Adipocyte (in vitro differentiated cells): ENCODE measurements around the gene PPM1F.
"Not testable (repeated sequence)": the region's sequence is repeated elsewhere in the genome, so short reads cannot be mapped to it uniquely, and the experiment has no call there.

Experiments used
- DNase-seq: peaks from one replicate; pipeline ENCODE4 v3.0.0-alpha.2; 2015; ENCODE audit warnings: low read depth
- H3K27me3 ChIP-seq: replicated peaks from 2 replicates; pipeline ENCODE4 v1.7.0; 2013; ENCODE audit warnings: mild to moderate bottlenecking, low read length, moderate library complexity; ENCODE audit not compliant: control insufficient read depth, insufficient read depth
- H3K36me3 ChIP-seq: 2 replicates; pipeline ENCODE4 v1.7.0; 2013; ENCODE audit warnings: low read length, mild to moderate bottlenecking, moderate library complexity; ENCODE audit not compliant: control insufficient read depth, insufficient read depth, severe bottlenecking
- H3K4me1 ChIP-seq: 2 replicates; pipeline ENCODE4 v1.7.0; 2013; ENCODE audit warnings: mild to moderate bottlenecking, low read length, moderate library complexity; ENCODE audit not compliant: control insufficient read depth, insufficient read depth
- H3K4me3 ChIP-seq: 2 replicates; pipeline ENCODE4 v1.7.0; 2013; ENCODE audit warnings: mild to moderate bottlenecking, low read length, moderate library complexity
- H3K9ac ChIP-seq: 2 replicates; pipeline ENCODE4 v1.7.0; 2013; ENCODE audit warnings: mild to moderate bottlenecking, low read length, moderate library complexity
- H3K9me3 ChIP-seq: 2 replicates; pipeline ENCODE4 v1.7.0; 2013; ENCODE audit warnings: mild to moderate bottlenecking, low read length, moderate library complexity; ENCODE audit not compliant: control insufficient read depth

PPM1F gene

DNA sequence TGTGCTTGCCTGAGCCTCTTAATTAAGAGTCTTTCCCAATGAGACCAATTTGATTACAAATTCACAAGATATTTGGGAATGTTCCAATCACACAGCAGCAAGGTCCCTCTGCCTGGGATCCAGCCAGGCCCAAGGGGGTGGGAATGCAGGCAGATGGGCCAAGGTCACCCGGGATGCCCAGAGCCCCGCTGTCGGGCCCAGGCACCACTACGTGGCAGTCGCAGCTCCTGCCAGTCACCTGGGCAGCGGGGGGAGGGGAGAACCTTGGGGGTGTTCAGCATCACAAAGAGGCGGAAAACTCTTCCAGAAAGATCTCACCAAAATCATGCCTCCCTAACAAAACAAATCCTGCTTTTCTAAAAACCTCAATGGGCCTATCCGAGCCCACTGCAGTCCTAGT, 30.9 kb downstream of the PPM1F start:
- peak; percentile 6 for DNase-seq
- H3K9me3 ChIP-seq = no peaks in the 10 kb centered on the region
- H3K4me1 ChIP-seq = peaks cover 3% of the 10 kb centered on the region
- peaks cover 11% of the 10 kb centered on the region for H3K36me3 ChIP-seq
- H3K9ac ChIP-seq = no peak overlapping the region
- no peak overlapping the region for H3K4me3 ChIP-seq
- H3K27me3 ChIP-seq = no peaks in the 10 kb centered on the region

DNA sequence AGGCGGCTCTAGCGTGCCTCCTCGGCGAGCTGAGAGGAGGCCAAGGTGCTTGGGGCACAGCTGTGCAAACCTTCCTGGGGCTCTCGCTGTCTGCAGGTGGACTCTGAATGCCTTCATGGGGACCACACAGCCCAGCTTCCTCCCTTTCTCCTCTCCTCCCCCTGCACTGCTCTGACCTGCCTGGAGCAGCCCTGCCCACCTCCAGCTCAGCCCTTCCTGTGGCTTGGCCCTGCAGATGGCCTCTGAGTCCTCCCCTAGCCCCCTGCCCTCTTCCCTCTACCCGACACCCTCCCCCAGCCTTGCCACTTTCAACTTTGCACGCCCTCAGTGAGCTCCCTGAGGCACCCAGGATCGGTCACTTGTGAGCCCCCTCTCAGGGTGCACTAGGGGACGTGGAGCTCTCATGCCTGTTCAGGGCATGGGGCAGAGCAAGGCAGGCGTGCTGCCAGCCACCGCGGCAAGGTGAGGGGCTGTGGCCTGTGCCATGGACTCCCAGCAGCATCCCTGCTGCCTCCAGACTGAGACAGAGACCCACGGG, 31.4 kb downstream of the PPM1F start:
- no peak for DNase-seq

DNA sequence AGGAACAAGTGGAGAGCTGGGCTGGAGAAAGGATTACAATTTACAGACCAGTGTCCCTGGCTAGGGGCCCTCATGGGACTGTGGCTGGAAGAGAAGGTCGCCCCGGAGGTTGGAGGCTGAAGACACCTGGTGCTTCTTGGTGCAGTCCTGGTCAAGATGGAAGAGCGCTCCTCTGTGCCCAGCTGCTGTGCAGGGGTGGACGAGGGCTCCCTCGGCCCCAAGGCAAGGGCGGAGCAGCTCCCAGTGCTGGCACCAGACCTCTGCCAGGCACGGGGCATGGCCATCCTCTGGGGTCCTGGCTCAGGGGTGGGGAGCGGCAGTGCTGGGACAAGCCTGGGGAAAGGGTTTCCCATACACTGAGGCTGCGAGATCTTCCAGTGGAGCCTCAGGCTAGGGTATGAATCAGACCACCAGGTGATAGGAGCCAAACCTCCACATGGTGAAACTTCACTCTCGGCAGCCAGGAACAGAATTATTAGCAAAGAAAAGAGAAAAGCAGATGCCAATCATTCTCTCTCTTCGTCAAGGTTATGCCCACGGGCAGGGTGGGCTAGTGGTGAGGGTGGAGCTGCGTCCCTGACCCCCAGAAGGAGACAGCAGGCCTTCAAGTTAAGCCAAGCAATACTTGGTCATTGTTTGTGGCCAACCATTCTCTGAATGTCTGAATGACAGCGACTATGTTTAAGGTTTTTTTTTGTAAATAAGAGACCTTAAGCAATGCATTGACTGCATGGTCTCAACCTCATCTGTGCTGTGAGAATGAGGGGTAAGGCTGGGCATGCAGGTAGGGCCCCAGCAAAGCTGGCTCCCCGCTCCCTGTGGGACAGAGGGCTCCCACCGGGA, 32.1 kb downstream of the PPM1F start:
- Histone ChIP-seq H3K4me1 (peaks cover 3% of the 10 kb centered on the region), H3K9me3 (no peaks in the 10 kb centered on the region), H3K9ac (no peak overlapping the region), H3K36me3 (peaks cover 7% of the 10 kb centered on the region), H3K4me3 (no peak overlapping the region), H3K27me3 (no peaks in the 10 kb centered on the region)
- no peak for DNase-seq

More for the DNA sequence above, 31.4 kb downstream of the PPM1F start:
- H3K36me3 ChIP-seq = peaks cover 7% of the 10 kb centered on the region
- H3K9ac ChIP-seq = no peak overlapping the region
- no peaks in the 10 kb centered on the region for H3K27me3 ChIP-seq
- H3K4me1 ChIP-seq = peaks cover 3% of the 10 kb centered on the region
- H3K9me3 ChIP-seq = no peaks in the 10 kb centered on the region
- H3K4me3 ChIP-seq = no peak overlapping the region

DNA sequence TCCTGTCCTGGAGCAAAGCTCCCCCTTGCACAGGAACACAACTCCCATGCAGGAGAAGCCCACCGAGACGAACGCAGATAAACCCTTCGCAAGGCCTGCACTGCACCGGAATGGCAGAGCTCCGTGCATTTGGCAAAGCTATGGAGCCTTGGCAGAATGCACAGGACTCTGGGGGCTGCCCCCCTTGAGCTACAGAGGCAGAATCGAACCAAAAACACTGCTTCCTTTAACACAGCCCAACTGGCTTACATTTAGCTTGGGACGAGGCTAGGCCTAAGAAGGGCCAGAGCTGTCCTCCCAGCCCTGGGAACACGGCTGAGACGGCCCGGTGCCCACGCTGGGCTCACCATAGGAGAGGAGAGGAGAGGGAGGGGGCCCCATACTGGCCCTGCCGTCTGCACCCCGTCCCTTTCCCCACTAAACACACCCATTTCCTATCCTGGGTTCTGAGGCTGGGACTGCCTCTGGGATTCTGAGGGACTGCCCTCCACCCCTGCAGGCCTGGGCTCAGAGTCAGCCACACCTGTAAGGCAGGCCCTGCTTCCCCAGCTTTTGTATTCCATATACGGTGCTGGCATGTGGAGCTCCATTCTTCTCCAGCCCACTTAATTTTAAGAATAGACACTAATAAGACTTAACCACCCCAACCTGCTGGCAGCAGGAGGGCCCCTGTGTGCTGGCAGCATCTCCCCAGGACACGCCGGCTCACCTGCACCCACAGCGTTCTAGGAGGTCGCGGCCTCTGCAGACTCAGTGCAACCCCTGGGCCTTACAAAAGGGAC, 32.9 kb downstream of the PPM1F start:
- no peak for DNase-seq
- H3K36me3 ChIP-seq = peaks cover 4% of the 10 kb centered on the region
- no peaks in the 10 kb centered on the region for H3K27me3 ChIP-seq
- H3K4me1 ChIP-seq = peaks cover 3% of the 10 kb centered on the region
- H3K9ac ChIP-seq = no peak overlapping the region
- H3K9me3 ChIP-seq = no peaks in the 10 kb centered on the region
- H3K4me3 ChIP-seq = no peak overlapping the region

DNA sequence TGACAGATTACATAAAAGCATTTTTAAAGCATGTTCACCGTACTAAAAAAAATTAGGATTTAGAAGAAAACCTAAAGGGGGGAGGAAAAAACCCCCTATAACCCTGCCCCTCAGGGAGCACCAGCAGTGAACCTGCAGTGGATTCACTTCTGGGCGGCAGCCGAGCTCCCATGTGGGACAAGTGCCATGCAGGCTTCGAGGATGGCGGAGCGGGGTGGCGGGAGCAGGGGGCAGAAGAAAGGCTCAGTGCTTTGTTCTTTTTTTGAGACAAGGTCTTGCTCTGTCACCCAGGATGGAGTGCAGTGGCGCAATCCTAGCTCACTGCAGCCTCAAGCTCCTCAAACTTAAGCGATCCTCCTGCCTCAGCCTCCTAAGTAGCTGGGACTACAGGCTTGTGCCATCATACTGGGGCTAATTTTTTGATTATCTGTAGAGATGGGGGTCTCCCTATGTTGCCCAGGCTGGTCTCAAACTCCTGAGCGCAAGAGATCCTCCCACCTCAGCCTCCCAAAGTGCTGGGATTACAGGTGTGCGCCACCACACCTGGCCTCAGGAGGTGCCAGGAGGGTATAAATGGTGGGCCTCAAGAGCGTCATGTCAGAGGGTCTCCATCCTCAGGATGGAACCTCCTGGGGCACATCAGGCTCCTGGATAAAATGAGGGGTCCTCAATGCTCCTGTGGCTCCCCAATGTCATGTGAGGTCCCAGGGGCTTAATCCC, 34.0 kb downstream of the PPM1F start:
- peaks cover 4% of the 10 kb centered on the region for H3K36me3 ChIP-seq
- H3K27me3 ChIP-seq = no peaks in the 10 kb centered on the region
- H3K9me3 ChIP-seq = no peaks in the 10 kb centered on the region
- H3K4me1 ChIP-seq = peaks cover 3% of the 10 kb centered on the region
- H3K9ac ChIP-seq = no peak overlapping the region
- no peak for DNase-seq
- no peak overlapping the region for H3K4me3 ChIP-seq

DNA sequence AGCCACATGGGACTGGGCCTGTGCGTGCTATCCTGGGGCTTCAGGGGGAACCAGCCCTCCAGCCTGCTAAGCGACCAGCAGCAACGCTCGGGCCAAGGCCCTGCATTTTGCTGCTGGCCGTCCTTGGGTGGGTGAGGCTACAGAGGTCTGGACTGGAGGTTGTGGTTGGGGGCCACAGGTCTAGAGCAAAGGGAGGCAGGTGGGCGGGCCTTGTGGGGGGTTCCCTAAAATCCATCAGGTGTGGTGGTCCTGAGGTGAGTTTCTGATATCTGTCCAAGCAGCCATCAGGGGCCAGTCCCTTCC, 34.7 kb downstream of the PPM1F start:
- Histone ChIP-seq H3K9ac (no peak overlapping the region), H3K9me3 (no peaks in the 10 kb centered on the region)

DNA sequence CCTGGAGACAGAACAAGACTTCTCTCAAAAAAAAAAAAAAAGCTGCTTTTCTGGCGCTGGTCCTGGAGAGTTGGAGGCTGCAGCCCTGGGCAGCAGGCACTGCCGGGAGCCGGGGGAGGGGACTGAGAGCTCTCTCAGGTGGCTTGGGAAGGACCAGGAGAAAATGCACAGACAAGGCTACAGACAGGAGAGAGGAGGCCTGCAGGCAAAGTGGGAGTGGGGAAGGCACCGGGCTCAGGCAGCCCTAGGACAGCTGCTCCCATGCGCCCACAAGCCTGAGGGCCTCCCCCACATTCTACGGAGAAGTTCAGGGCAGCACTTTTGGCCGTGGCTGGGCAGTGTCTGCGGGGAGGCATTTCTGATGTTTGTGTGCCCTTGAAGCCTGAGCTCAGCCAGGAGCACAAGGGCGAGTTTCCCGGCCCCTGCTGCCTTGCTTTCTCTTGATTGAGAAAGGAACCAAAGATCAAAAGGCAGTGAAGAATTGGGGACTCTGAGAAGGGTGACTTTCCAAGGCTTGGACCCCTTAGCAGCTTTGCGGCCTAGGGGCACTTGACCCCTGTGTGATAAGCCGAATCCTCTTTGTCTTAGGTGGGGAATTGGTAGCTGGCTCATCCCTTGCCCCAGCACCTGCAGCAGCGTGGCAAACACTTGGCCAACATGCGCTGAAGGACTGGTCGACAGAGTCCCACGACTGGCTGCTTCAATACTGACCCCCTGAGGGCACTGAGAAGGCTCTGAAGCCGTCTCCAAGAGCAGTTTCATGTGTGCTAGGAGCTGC, 35.3 kb downstream of the PPM1F start:
- Histone ChIP-seq H3K36me3 (peaks cover 4% of the 10 kb centered on the region), H3K4me1 (peaks cover 3% of the 10 kb centered on the region), H3K4me3 (no peak overlapping the region), H3K9ac (no peak overlapping the region), H3K9me3 (no peaks in the 10 kb centered on the region), H3K27me3 (no peaks in the 10 kb centered on the region)
- DNase-seq = peak; percentile 3

More for the DNA sequence above, 34.7 kb downstream of the PPM1F start:
- H3K4me1 ChIP-seq = peaks cover 3% of the 10 kb centered on the region
- no peak for DNase-seq
- H3K36me3 ChIP-seq = peaks cover 4% of the 10 kb centered on the region
- H3K27me3 ChIP-seq = no peaks in the 10 kb centered on the region
- no peak overlapping the region for H3K4me3 ChIP-seq

DNA sequence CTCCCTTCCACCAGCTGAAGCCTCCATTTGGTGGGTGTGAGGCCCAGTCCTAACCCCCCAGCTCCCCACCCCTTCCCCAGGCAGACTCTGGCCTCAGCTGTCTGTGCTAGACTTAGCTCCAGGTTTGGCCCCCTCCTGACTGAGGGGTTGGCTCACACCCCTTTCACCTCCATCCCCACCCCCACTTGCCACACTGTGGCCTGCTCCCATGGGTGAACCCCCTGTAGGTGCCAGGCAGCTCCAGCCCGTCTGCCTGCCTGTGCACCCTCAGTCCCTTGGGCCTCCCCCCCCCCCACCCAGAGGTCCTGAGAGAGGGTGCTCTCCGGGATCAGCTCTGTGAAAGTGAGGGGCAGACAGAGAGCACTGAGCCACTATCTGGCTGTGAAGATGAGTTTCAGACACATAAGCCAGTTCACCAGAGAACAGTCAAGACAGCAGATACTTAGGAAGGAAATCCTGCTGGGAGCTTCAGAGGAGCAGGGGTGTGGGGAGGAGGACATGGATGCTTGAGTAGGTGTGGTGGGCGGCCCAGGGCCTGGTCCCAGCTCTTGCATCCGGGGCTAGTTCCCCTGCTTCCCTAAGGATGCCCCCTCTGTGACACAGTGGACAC, 36.2 kb downstream of the PPM1F start:
- no peak overlapping the region for H3K9ac ChIP-seq
- no peaks in the 10 kb centered on the region for H3K27me3 ChIP-seq
- H3K4me1 ChIP-seq = peaks cover under 1% of the 10 kb centered on the region
- H3K4me3 ChIP-seq = no peak overlapping the region
- no peaks in the 10 kb centered on the region for H3K9me3 ChIP-seq
- DNase-seq = no peak
- H3K36me3 ChIP-seq = peaks cover 4% of the 10 kb centered on the region

DNA sequence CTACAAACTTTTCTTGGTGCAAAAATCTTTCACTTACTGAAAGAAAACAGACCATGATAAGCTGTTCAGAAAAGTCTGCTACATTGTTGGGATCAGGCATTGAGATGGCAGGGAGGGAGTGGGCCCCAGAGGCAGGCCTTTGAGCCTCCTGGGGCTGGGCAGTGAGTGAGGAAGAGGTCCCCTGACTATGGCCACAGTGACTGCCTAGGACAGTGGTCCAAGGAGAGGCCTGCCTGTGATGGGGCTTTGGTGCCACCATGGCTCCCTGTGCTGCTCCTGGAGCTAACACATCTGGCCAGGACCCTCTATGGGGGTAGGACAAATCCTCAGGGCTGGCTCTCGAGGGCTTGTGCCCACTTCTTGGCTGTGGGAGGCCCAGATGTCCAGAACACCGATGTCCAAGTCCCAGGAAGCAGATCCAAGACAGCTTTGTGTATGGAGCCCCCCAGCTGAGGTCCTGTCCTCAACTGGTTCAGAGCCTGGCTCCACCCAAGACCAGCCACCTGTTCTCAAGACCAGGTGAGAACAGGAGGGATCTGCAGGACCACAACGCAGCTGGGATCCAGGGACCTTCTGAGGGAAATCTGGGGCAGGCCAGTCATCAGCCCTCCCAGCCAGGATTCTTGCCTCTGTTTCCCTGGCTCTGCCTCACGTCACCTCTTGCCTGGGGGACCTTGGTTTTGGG, 36.9 kb downstream of the PPM1F start:
- Histone ChIP-seq H3K4me3 (no peak overlapping the region), H3K9ac (no peak overlapping the region), H3K4me1 (no peaks in the 10 kb centered on the region), H3K27me3 (no peaks in the 10 kb centered on the region), H3K36me3 (peaks cover 4% of the 10 kb centered on the region), H3K9me3 (no peaks in the 10 kb centered on the region)
- DNase-seq = no peak

DNA sequence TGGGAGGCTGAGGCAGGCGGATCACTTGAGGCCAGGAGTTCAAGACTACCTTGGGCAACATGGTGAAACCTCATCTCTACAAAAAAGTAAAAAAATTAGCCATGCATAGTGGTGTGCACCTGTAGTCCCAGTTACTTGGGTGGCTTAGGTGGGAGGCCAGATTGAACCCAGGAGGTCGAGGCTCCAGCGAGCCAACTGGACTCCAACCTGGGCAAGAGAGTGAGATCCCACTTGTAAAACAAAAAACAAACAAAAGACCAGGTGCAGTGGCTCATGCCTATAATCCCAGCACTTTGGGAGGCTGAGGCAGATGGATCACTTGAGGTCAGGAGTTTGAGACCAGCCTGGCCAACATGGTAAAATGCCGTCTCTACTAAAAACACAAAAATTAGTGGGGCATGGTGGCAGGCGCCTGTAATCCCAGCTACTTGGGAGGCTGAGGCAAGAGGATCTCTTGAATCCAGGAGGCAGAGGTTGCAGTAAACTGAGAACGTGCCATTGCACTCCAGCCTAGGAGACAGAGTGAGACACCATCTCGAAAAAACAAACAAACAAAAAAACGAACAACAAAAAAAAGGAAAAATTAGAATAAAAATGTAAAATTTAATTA, 38.5 kb downstream of the PPM1F start:
- H3K9ac ChIP-seq, H3K4me3 ChIP-seq, H3K9me3 ChIP-seq, H3K27me3 ChIP-seq, H3K36me3 ChIP-seq, DNase-seq, H3K4me1 ChIP-seq: not testable (repeated sequence)
